K562 (cell line): ENCODE results near the gene C9orf50. TPM values are rescaled to one million over a fixed set of nuclear protein-coding genes. Genes with fewer than 3 reads are reported as not detected.

ENCODE experiments used
- CEBPG ChIP-seq, 3 experiments: fragments of 200-800 bp in 1 of 3; sonication (Bioruptor generic) in 1 of 3; sonication (generic) in 1 of 3; formaldehyde crosslinking in 1 of 3; IDR thresholded peaks in 2 of 3; conservative IDR thresholded peaks in 1 of 3; 2 replicates each; pipeline versions ENCODE4 v1.6.1 to v1.8.0; 2016 to 2022; ENCODE audit warnings: missing compliant biosample characterization in 2 of 3, missing genetic modification characterization in 2 of 3, mild to moderate bottlenecking in 1 of 3, missing genetic modification reagents in 1 of 3
- CEBPZ ChIP-seq: fragments of 150-350 bp; IDR thresholded peaks from 2 replicates; pipeline ENCODE4 v1.6.1; 2014; ENCODE audit warnings: low read depth, mild to moderate bottlenecking, low read length, borderline replicate concordance
- CGGBP1 ChIP-seq: fragments of 250-450 bp; sonication (Bioruptor Pico); IDR thresholded peaks from 2 replicates; pipeline ENCODE4 v1.9.0; 2021; ENCODE audit warnings: mild to moderate bottlenecking
- CREB1 ChIP-seq, 2 experiments: sonication (generic) in 1 of 2; formaldehyde crosslinking in 1 of 2; IDR thresholded peaks; 2 replicates each; pipeline versions ENCODE4 v1.6.1 to v1.8.0; 2012 to 2022; ENCODE audit warnings: inconsistent platforms in 1 of 2, mild to moderate bottlenecking in 1 of 2, missing genetic modification reagents in 1 of 2, moderate library complexity in 1 of 2
- CREB5 ChIP-seq: fragments of 250-450 bp; sonication (Bioruptor Pico); IDR thresholded peaks from 2 replicates; pipeline ENCODE4 v1.5.0; 2020; ENCODE audit warnings: mild to moderate bottlenecking
- DLX4 ChIP-seq: fragments of 250-450 bp; sonication (Bioruptor Pico); IDR thresholded peaks from 2 replicates; pipeline ENCODE4 v1.6.1; 2021; ENCODE audit warnings: mild to moderate bottlenecking
- FOSL1 ChIP-seq: fragments of 200-800 bp; sonication (Bioruptor generic); conservative IDR thresholded peaks from 2 replicates; pipeline ENCODE4 v1.6.1; 2016; ENCODE audit warnings: missing genetic modification characterization, missing compliant biosample characterization
- FOXA1 ChIP-seq: fragments of 450-650 bp; IDR thresholded peaks from 2 replicates; pipeline ENCODE4 v1.6.1; 2016; ENCODE audit warnings: mild to moderate bottlenecking, borderline replicate concordance
- GTF2B ChIP-seq: IDR thresholded peaks from 2 replicates; pipeline ENCODE4 v1.6.1; 2011; ENCODE audit not compliant: insufficient read length; ENCODE audit errors: extremely low read depth
- ILK ChIP-seq: fragments of 450-650 bp; IDR thresholded peaks from 2 replicates; pipeline ENCODE4 v1.6.1; 2016; ENCODE audit warnings: missing genetic modification characterization, low read depth, mild to moderate bottlenecking, missing compliant biosample characterization, moderate library complexity, borderline replicate concordance
- KDM2B ChIP-seq: fragments of 250-450 bp; sonication (Bioruptor Pico); IDR thresholded peaks from 2 replicates; pipeline ENCODE4 v1.8.0; 2021; ENCODE audit warnings: mild to moderate bottlenecking, moderate library complexity
- MCM2 ChIP-seq: fragments of 450-650 bp; IDR thresholded peaks from 2 replicates; pipeline ENCODE4 v1.6.1; 2017; ENCODE audit warnings: low read depth, mild to moderate bottlenecking
- PCBP1 ChIP-seq: fragments of 200-400 bp; formaldehyde crosslinking; IDR thresholded peaks from 2 replicates; pipeline ENCODE4 v1.6.1; 2018; ENCODE audit warnings: mild to moderate bottlenecking, low read depth, low read length; ENCODE audit not compliant: poor library complexity, severe bottlenecking
- STAT5A ChIP-seq: IDR thresholded peaks from 2 replicates; pipeline ENCODE4 v1.6.1; 2012; ENCODE audit warnings: low read length, inconsistent platforms, borderline replicate concordance
- TEAD1 ChIP-seq, 2 experiments: fragments of 450-650 bp in 1 of 2; sonication (generic) in 1 of 2; formaldehyde crosslinking; IDR thresholded peaks; 2 replicates each; pipeline versions ENCODE4 v1.4.0 to v1.8.0; 2020 to 2022; ENCODE audit warnings: mild to moderate bottlenecking in 2 of 2, missing genetic modification reagents in 1 of 2
- XRCC5 ChIP-seq: fragments of 200-400 bp; formaldehyde crosslinking; IDR thresholded peaks from 2 replicates; pipeline ENCODE4 v1.6.1; 2017; ENCODE audit warnings: low read depth, mild to moderate bottlenecking, low read length
- YY1 ChIP-seq, 3 experiments: IDR thresholded peaks; 2 replicates each; pipeline ENCODE4 v1.6.1; 2011; ENCODE audit warnings: low read length in 2 of 3, mild to moderate bottlenecking in 2 of 3, moderate library complexity in 2 of 3, borderline replicate concordance in 1 of 3, control low read depth in 1 of 3, low read depth in 1 of 3; ENCODE audit not compliant: insufficient read depth in 3 of 3, insufficient replicate concordance in 2 of 3, control insufficient read depth in 1 of 3, insufficient read length in 1 of 3; ENCODE audit errors: extremely low read depth in 1 of 3
- ZNF124 ChIP-seq: sonication (generic); formaldehyde crosslinking; IDR thresholded peaks from 2 replicates; pipeline ENCODE4 v1.8.1; 2022; ENCODE audit warnings: missing genetic modification reagents
- ZNF175 ChIP-seq: fragments of 200-800 bp; sonication (Bioruptor generic); IDR thresholded peaks from 2 replicates; pipeline ENCODE4 v1.6.1; 2016; ENCODE audit warnings: low read depth, mild to moderate bottlenecking, missing genetic modification characterization, missing compliant biosample characterization
- polyA plus RNA-seq, 8 experiments: library from polyadenylated mRNA; depleted of rRNA in 4 of 8; stranded (reverse) in 5 of 8; unstranded in 3 of 8; fragments of >200 nt; fragmentation: Nextera tagmentation in 2 of 8; fragmentation: Illumina TruSeq in 1 of 8; extraction: Ambion mirVana in 2 of 8; extraction: Trizol in 1 of 8; gene quantifications; 2 replicates each; pipeline versions ENCODE4 v1.2.1 to v1.2.3, GENCODE V29; 2011 to 2014; ENCODE audit warnings: inconsistent platforms in 1 of 8, missing spikeins in 1 of 8
- total RNA-seq, 7 experiments: library from RNA; depleted of rRNA in 6 of 7; stranded (reverse); fragments of >200 nt in 6 of 7; fragmentation: Illumina TruSeq in 2 of 7; extraction: Trizol in 2 of 7; gene quantifications; 2 replicates each; pipeline versions ENCODE4 v1.2.1 to v1.2.3, GENCODE V29; 2011 to 2021; ENCODE audit warnings: low replicate concordance in 1 of 7

Gene C9orf50
- total and polyA plus RNA-seq, 9 of the 15 experiments (the other 6 are each of a cell fraction or from before 2014, with no cell fraction given) = not detected

- TF ChIP-seq CGGBP1 (CRISPR knock-in tag) (no peak), DLX4 (CRISPR knock-in tag) (no peak), XRCC5 (no peak), ZNF124 (no peak), MCM2 (no peak), FOSL1 (peak; percentile 32; the same call in 1 of the 2 replicates), CEBPZ (no peak), KDM2B (CRISPR knock-in tag) (no peak), GTF2B (no peak), YY1 (IDR thresholded peaks at IDR 0.05; ENCODE audit: borderline replicate concordance in 1 of 3, control insufficient read depth in 1 of 3, extremely low read depth in 1 of 3, insufficient read depth in 3 of 3, insufficient read length in 1 of 3, insufficient replicate concordance in 2 of 3, low read depth in 1 of 3, low read length in 2 of 3) (peak in 2 of 3 experiments; percentile 47 to 89), ILK (tag) (peak; percentile 54; the same call in 1 of the 2 replicates), TEAD1 (CRISPR knock-in tag; IDR thresholded peaks at IDR 0.05) (peak in 1 of 2 experiments; percentile 76; a peak in 2 of 4 replicates), CEBPG (CRISPR knock-in tag; IDR thresholded peaks at IDR 0.05) (no peak), CEBPG (tag; conservative IDR thresholded peaks at IDR 0.05 in 1 of 2, IDR thresholded peaks at IDR 0.05 in 1 of 2) (no peak), CREB1 (IDR thresholded peaks at IDR 0.05) (0 out of 2 replicates have a peak, but pooled peaks have one; percentile 29), CREB1 (CRISPR knock-in tag; IDR thresholded peaks at IDR 0.05) (no peak), STAT5A (peak; percentile 33; the same call in 1 of the 2 replicates), FOXA1 (no peak), PCBP1 (no peak), CREB5 (CRISPR knock-in tag) (peak; percentile 44; the same call in 1 of the 2 replicates), ZNF175 (peak; percentile 98)
Observed at GRCh38 chr9:129595903-129596540, 24.9 kb downstream of the C9orf50 start (continued).
